Measurements from ENCODE around the gene LILRB3. TPM values are rescaled to one million over a fixed set of nuclear protein-coding genes. Genes with fewer than 3 reads are reported as not detected.
"Not testable (repeated sequence)": the region's sequence is repeated elsewhere in the genome, so short reads cannot be mapped to it uniquely, and the experiment has no call there.

The LILRB3 gene
- total RNA-seq = not detected in 3 replicates

DNA sequence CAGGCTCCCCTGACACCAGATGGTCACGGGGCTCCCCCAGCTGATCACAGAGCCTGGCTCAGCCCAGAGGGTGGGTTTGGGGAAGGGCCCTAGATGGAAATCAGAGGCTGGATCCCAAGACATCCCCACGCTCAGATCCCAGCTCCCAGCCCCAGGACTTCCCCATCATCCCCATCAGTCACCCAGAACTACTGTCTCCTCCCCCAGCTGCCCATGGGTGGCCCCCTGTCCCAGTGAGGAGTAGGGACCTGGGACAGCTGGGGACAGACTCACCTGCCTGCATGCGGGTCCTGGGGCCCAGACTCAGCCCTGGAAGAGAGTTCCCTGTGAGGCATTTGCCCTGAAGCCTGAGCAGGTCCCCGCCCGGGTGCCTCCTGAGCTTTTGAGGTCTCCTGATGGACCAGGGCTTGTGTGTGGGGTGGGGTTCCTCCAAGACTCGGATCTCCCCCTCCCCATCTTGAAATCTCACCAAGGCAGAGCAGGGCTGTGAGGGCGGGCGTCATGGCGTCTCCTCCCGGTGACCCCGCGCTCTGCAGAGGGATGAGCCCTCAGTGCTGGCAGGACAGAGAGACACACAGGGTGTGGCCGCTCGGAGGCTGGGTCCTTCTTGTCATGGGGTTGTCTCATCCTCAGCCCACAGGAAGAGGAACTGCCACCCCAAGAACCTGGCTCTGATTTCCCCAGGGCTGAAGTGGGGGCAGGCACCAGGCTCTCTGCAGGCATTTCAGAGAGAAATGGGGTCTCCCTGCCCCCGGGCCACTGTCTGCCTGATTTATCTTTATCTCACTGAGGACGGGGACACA lies at the start of gene LILRB3:
Gene LILRB3, minus strand, starts transcription at position 534 of the 803 bp plus-strand sequence. Its CDS starts 31 bp downstream, at position 503.
- H3K4me3 Mint-ChIP-seq; H3K36me3 Mint-ChIP-seq; DNase-seq (ENCODE audit: low spot score in 2 of 2, unreplicated experiment in 2 of 2); H3K9me3 Mint-ChIP-seq: not testable (repeated sequence)
- Mint-ChIP-seq H3K27ac (peak within 1 kb of the TSS; percentile 5), H3K27me3 (ENCODE audit: low read depth) (peaks cover 18% of the 10 kb centered on the region), H3K4me1 (peaks cover 11% of the 10 kb centered on the region)

DNA sequence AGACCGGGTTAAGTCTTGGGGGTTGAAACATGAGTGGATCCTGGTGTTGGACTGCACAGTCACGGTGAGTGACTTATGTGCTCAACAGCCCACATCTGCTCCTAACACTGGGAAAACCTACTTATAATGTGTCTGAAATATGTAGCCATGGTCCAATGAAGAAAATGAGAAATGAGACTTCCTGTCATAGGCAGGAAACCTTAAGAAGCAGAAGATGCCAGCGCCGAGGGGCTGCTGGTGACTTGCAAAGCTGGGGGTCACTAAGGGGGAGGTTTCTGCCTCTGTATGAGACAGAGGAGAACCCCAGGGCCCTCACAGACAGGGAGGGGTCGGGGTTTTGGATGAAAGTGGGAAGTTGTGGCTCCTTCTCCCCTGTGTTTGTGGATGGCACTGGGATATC lies 49.4 kb upstream of the LILRB3 start:
- peaks cover 66% of the 10 kb centered on the region for H3K27me3 Mint-ChIP-seq (ENCODE audit: low read depth)
- H3K9me3 Mint-ChIP-seq; H3K36me3 Mint-ChIP-seq; H3K4me3 Mint-ChIP-seq; H3K27ac Mint-ChIP-seq; DNase-seq (ENCODE audit: low spot score in 2 of 2, unreplicated experiment in 2 of 2); H3K4me1 Mint-ChIP-seq: not testable (repeated sequence)

DNA sequence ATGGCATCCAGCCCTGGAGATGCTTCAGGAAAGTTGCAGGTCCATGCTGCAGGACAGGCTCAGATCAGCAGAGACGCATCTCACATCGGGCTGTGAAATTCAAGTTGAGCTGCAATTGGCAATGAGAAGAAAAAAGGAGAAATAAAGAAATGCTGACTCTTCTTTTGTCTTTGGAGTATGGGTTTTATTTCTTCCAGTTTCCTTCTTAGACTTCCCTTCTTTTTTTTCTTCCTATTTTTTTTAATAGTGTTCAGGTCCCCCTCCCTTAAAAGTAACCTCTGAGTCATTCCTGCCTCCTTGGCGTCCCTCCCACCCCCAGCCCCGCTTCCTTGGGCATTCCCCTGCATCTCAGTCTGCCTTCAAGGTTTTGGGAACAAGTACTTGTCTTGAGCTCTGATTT lies 48.8 kb upstream of the LILRB3 start:
- not testable (repeated sequence) for H3K4me1 Mint-ChIP-seq; H3K4me3 Mint-ChIP-seq; H3K9me3 Mint-ChIP-seq; H3K27ac Mint-ChIP-seq; H3K36me3 Mint-ChIP-seq; DNase-seq (ENCODE audit: low spot score in 2 of 2, unreplicated experiment in 2 of 2)
- peaks cover 68% of the 10 kb centered on the region for H3K27me3 Mint-ChIP-seq (ENCODE audit: low read depth)

DNA sequence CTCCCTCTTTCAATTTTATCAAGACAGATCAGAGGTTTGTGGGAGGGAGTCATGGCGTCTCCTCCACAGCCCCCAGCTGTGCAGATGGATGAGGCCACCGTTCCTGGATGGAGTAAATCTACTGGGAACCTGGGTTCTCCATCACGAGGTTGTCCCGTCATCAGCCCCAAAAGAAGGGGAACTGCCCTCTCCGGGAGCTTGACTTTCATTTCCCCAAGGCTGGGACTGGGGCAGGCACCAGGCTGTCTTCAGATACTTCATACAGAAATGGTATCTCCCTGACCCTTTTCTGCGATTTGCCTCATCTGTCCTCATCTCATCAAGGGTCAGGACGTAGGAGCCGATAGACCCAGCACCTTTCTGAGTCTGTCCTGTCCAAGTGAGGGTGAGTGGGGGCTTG lies 48.3 kb upstream of the LILRB3 start:
- DNase-seq (ENCODE audit: low spot score in 2 of 2, unreplicated experiment in 2 of 2) = no peak
- Mint-ChIP-seq H3K27me3 (ENCODE audit: low read depth) (peaks cover 64% of the 10 kb centered on the region), H3K36me3 (no peaks in the 10 kb centered on the region), H3K9me3 (no peaks in the 10 kb centered on the region), H3K4me1 (no peaks in the 10 kb centered on the region), H3K4me3 (no peak overlapping the region), H3K27ac (no peak overlapping the region)
- TF ChIP-seq, protein P1, sequence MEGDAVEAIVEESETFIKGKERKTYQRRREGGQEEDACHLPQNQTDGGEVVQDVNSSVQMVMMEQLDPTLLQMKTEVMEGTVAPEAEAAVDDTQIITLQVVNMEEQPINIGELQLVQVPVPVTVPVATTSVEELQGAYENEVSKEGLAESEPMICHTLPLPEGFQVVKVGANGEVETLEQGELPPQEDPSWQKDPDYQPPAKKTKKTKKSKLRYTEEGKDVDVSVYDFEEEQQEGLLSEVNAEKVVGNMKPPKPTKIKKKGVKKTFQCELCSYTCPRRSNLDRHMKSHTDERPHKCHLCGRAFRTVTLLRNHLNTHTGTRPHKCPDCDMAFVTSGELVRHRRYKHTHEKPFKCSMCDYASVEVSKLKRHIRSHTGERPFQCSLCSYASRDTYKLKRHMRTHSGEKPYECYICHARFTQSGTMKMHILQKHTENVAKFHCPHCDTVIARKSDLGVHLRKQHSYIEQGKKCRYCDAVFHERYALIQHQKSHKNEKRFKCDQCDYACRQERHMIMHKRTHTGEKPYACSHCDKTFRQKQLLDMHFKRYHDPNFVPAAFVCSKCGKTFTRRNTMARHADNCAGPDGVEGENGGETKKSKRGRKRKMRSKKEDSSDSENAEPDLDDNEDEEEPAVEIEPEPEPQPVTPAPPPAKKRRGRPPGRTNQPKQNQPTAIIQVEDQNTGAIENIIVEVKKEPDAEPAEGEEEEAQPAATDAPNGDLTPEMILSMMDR (IDR thresholded peaks at IDR 0.05; ENCODE audit: unreplicated experiment) = no peak

DNA sequence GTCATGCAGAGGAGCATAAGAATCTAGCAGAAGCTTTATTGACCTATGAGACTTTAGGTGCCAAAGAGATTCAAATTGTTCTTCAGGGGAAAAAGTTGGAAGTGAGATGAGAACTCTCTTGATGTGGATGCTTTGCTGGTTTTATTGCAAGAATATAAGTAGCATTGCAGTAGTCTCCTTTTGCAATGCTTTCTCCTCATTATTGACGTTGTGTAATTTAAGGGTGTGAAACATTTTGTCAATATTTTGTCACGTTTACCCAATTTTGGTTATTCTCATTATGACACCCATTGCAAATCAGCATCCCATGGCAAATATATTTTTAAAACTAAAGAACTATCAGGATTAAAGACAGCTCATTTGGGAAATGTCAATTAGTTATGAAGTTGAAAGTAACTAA lies 46.1 kb upstream of the LILRB3 start:
- no peak for DNase-seq (ENCODE audit: low spot score in 2 of 2, unreplicated experiment in 2 of 2)

DNA sequence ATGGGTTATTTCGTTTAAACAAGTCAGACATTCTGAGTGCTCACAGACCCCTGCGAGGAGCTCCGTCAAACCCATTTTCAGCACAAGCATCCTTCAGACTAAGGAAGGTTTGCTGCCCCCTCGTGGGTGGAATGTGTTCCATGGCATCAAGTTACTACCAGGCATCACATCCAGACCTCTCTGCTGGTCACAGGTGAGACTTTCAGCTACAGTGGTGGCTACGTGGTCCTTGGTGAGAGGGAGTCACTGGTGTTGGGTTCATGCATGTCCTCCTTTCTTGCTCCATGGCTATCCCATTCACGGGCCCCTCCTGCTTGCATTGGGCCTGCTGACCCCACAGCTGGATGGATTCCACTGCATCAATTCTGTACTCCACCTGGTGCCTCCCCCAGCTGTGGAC lies 43.3 kb upstream of the LILRB3 start:
- H3K9me3 Mint-ChIP-seq = no peaks in the 10 kb centered on the region
- no peaks in the 10 kb centered on the region for H3K4me1 Mint-ChIP-seq
- H3K36me3 Mint-ChIP-seq = no peaks in the 10 kb centered on the region
- TF ChIP-seq, protein P1 (IDR thresholded peaks at IDR 0.05; ENCODE audit: unreplicated experiment) = peak; percentile 80
- peak; percentile 66 to 88 for DNase-seq (ENCODE audit: low spot score in 2 of 2, unreplicated experiment in 2 of 2)
- no peak overlapping the region for H3K27ac Mint-ChIP-seq
- no peak overlapping the region for H3K4me3 Mint-ChIP-seq
- peaks cover 42% of the 10 kb centered on the region for H3K27me3 Mint-ChIP-seq (ENCODE audit: low read depth)

More for the DNA sequence above, 46.1 kb upstream of the LILRB3 start:
- Mint-ChIP-seq H3K27ac (no peak overlapping the region), H3K4me3 (no peak overlapping the region), H3K27me3 (ENCODE audit: low read depth) (peaks cover 60% of the 10 kb centered on the region), H3K9me3 (no peaks in the 10 kb centered on the region), H3K4me1 (no peaks in the 10 kb centered on the region), H3K36me3 (no peaks in the 10 kb centered on the region)
- TF ChIP-seq, protein P1 (IDR thresholded peaks at IDR 0.05; ENCODE audit: unreplicated experiment) = no peak

DNA sequence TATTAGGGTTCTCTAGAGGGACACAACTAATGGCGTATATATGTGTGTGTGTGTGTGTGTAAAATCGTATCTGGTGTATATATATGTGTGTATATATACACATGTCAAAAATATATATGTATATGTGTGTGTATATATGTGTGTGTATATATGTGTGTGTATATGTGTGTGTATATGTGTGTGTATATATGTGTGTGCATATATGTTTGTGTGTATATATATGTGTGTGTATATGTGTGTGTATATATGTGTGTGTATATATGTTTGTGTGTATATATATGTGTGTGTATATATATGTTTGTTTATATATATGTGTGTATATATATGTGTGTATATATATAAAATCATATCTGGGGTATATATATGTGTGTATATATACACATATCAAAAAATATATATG lies 39.7 kb upstream of the LILRB3 start:
- H3K27me3 Mint-ChIP-seq (ENCODE audit: low read depth) = peaks cover 40% of the 10 kb centered on the region
- no peaks in the 10 kb centered on the region for H3K9me3 Mint-ChIP-seq
- no peak overlapping the region for H3K4me3 Mint-ChIP-seq
- TF ChIP-seq, protein P1 (IDR thresholded peaks at IDR 0.05; ENCODE audit: unreplicated experiment) = no peak
- no peaks in the 10 kb centered on the region for H3K4me1 Mint-ChIP-seq
- H3K36me3 Mint-ChIP-seq = no peaks in the 10 kb centered on the region
- no peak for DNase-seq (ENCODE audit: low spot score in 2 of 2, unreplicated experiment in 2 of 2)
- H3K27ac Mint-ChIP-seq = no peak overlapping the region
